CD4-positive, CD25-positive, alpha-beta regulatory T cell (primary cell): ENCODE results near the gene ASCL5. TPM values are rescaled to one million over a fixed set of nuclear protein-coding genes. Genes with fewer than 3 reads are reported as not detected.
A peak's percentile ranks its signal among the peaks of the same experiment; 100 is the strongest.

Experiments
- ATAC-seq, 2 donors: fragments of 150-1000 bp; cut with Tn5 transposase; one replicate each; pipeline ENCODE4 v1.10.0; 2021; ENCODE audit warnings: low read depth in 2 of 2, moderate number of reproducible peaks in 2 of 2, moderate library complexity in 1 of 2
- DNase-seq, 3 donors: peaks; one replicate each; pipeline versions ENCODE4 v3.0.0 to v3.0.0-alpha.2; 2012 to 2022; ENCODE audit warnings: mixed read lengths in 1 of 3
- H3K27ac ChIP-seq: one replicate; pipeline ENCODE4 v1.7.0; 2013; ENCODE audit warnings: mild to moderate bottlenecking, low read length; ENCODE audit not compliant: insufficient read depth, poor library complexity, severe bottlenecking
- H3K27me3 ChIP-seq: one replicate; pipeline ENCODE4 v1.7.0; 2013; ENCODE audit warnings: low read length; ENCODE audit not compliant: control insufficient read depth, insufficient read depth
- H3K36me3 ChIP-seq: one replicate; pipeline ENCODE4 v1.7.0; 2013; ENCODE audit warnings: mild to moderate bottlenecking, low read length, moderate library complexity; ENCODE audit not compliant: control insufficient read depth, insufficient read depth
- H3K4me1 ChIP-seq: 2 replicates; pipeline ENCODE4 v1.7.0; 2013; ENCODE audit warnings: mild to moderate bottlenecking, low read length; ENCODE audit not compliant: insufficient read depth, control insufficient read depth, poor library complexity, severe bottlenecking
- H3K4me3 ChIP-seq: one replicate; pipeline ENCODE4 v1.7.0; 2013; ENCODE audit warnings: low read depth, mild to moderate bottlenecking, low read length, moderate library complexity
- H3K9me3 ChIP-seq, 2 experiments: 1 replicate in 1 of 2; 2 replicates in 1 of 2; pipeline ENCODE4 v1.7.0; 2013; ENCODE audit warnings: low read length in 2 of 2, mild to moderate bottlenecking in 1 of 2, moderate library complexity in 1 of 2; ENCODE audit not compliant: control insufficient read depth in 2 of 2
- H3K27ac Mint-ChIP-seq, 3 donors: one replicate each; pipeline ENCODE4 v1.8.0; 2020 to 2022; ENCODE audit warnings: mild to moderate bottlenecking in 3 of 3, mixed read lengths in 3 of 3, moderate library complexity in 2 of 3
- H3K27me3 Mint-ChIP-seq: one replicate; pipeline ENCODE4 v1.8.0; 2022; ENCODE audit warnings: mild to moderate bottlenecking, mixed read lengths
- H3K36me3 Mint-ChIP-seq: one replicate; pipeline ENCODE4 v1.8.0; 2020; ENCODE audit warnings: mixed read lengths
- H3K4me1 Mint-ChIP-seq, 4 donors: one replicate each; pipeline ENCODE4 v1.8.0; 2020 to 2022; ENCODE audit warnings: mixed read lengths in 4 of 4, mild to moderate bottlenecking in 1 of 4
- H3K4me3 Mint-ChIP-seq, 4 donors: one replicate each; pipeline ENCODE4 v1.8.0; 2020 to 2022; ENCODE audit warnings: mild to moderate bottlenecking in 4 of 4, mixed read lengths in 4 of 4, moderate library complexity in 3 of 4
- H3K9me3 Mint-ChIP-seq, 7 donors: one replicate each; pipeline ENCODE4 v1.8.0; 2020 to 2022; ENCODE audit warnings: mixed read lengths in 7 of 7, mild to moderate bottlenecking in 3 of 7, moderate library complexity in 2 of 7
- polyA plus RNA-seq, 4 donors: library from polyadenylated mRNA; unstranded; fragments of 300-500 nt; fragmentation: Illumina TruSeq; gene quantifications; one replicate each; pipeline ENCODE4 v1.2.3, GENCODE V29; 2021
- total RNA-seq: library from RNA; stranded (reverse); gene quantifications from one replicate; pipeline ENCODE4 v1.2.3, GENCODE V29; 2022

The ASCL5 gene
- total and polyA plus RNA-seq, 5 donors from 2014 or later = 0.08 to 0.27 TPM; not detected in 3

DNA sequence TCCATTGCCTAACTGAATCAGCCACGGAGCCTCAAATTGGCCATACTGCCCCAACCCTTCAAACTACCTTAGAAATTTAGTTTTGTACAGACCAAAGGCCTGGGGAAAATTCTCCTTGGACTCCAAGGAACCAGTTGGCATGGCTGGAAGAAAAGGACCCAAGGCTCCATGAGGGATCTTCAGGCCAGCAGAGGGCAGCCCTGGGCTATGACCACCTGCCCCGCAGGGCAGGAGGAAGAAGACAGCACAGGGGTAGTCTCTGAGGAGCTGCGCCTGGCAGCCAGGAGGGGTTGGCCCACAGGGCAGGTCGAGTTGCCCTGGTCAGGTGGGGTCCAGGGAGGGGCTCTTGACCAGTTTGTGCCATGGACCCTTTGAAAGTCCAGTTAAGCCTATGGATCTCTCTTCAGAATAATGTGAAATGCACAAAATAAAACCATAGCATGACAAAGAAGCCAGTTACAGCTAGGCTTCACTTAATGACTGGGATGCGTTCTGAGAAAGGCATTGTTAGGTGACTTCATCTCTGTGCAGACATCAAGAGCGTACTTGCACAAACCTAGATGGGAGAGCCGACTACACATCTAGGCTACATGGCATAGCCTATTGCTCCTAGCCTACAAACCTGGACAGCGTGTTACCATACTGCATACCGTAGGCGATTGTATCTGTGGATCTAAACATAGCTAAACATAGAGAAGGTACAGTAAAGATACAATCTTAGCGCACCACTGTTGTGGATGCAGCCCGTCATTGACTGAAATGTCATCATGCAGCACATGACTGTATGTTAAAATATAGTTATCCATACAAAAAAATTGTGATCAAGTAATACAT, 40.9 kb downstream of the ASCL5 start:
- no peak overlapping the region for H3K27ac ChIP-seq
- ATAC-seq (peak; percentile 56 to 58), DNase-seq (peak; percentile 12 to 34 (median 17))
- H3K27ac Mint-ChIP-seq = no peak overlapping the region
- peaks cover 4% of the 10 kb centered on the region for H3K27me3 ChIP-seq
- no peaks in the 10 kb centered on the region for H3K4me1 ChIP-seq
- no peak overlapping the region for H3K4me3 ChIP-seq
- H3K9me3 ChIP-seq = no peaks in the 10 kb centered on the region
- H3K4me3 Mint-ChIP-seq = no peak overlapping the region
- H3K4me1 Mint-ChIP-seq = peaks cover 0 to 4% (median under 1%) of the 10 kb centered on the region in 4 donors
- no peaks in the 10 kb centered on the region for H3K36me3 ChIP-seq
- peaks cover 8% of the 10 kb centered on the region for H3K27me3 Mint-ChIP-seq
- no peaks in the 10 kb centered on the region for H3K36me3 Mint-ChIP-seq
- peaks cover 0 to 2% (median 0%) of the 10 kb centered on the region in 7 donors for H3K9me3 Mint-ChIP-seq

- H3K27ac ChIP-seq = no peak overlapping the region
- Mint-ChIP-seq H3K27ac (peak overlapping the region in 1 of 3 donors; percentile 44), H3K27me3 (peaks cover 8% of the 10 kb centered on the region), H3K9me3 (peaks cover 0 to 2% (median 0%) of the 10 kb centered on the region in 7 donors), H3K36me3 (no peaks in the 10 kb centered on the region), H3K4me3 (no peak overlapping the region), H3K4me1 (peaks cover 0 to 4% (median under 1%) of the 10 kb centered on the region in 4 donors)
- ATAC-seq = peak in 1 of 2 donors; percentile 10
- no peaks in the 10 kb centered on the region for H3K4me1 ChIP-seq
- H3K27me3 ChIP-seq = peaks cover 7% of the 10 kb centered on the region
- no peak overlapping the region for H3K4me3 ChIP-seq
- no peaks in the 10 kb centered on the region for H3K36me3 ChIP-seq
- DNase-seq = peak in 2 of 3 donors; percentile 11 to 33
- no peaks in the 10 kb centered on the region for H3K9me3 ChIP-seq
Observed at GRCh38 chr1:201084295-201084694, 42.7 kb downstream of the ASCL5 start.

DNA sequence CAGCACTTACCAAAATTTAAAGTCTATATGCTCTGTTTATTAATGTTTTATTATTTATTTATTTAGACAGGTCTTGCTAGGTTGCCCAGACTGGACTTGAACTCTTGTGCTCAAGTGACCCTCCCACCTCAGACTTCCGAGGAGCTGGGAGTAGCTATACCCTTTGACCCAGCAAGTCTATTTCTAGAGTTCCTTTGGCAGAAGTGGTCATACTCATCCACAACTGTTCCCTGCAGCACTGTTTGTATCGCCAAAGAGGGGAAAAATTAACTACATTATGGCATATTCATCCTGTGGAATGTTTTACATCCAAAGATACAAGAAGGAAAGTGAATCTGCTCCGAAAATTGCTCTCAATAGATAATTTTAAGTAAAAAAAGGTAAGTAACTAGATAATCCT, 43.2 kb downstream of the ASCL5 start:
- no peaks in the 10 kb centered on the region for H3K4me1 ChIP-seq
- DNase-seq (no peak), ATAC-seq (no peak)
- H3K36me3 ChIP-seq = no peaks in the 10 kb centered on the region
- H3K4me3 ChIP-seq = no peak overlapping the region
- no peaks in the 10 kb centered on the region for H3K9me3 ChIP-seq
- Mint-ChIP-seq H3K4me1 (peaks cover 0 to 4% (median under 1%) of the 10 kb centered on the region in 4 donors), H3K9me3 (peaks cover 0 to 2% (median 0%) of the 10 kb centered on the region in 7 donors), H3K27me3 (peaks cover 10% of the 10 kb centered on the region), H3K27ac (no peak overlapping the region), H3K4me3 (no peak overlapping the region), H3K36me3 (no peaks in the 10 kb centered on the region)
- no peak overlapping the region for H3K27ac ChIP-seq
- peaks cover 7% of the 10 kb centered on the region for H3K27me3 ChIP-seq

GRCh38 chr1:201080135-201080534, 46.8 kb downstream of the ASCL5 start:
- ATAC-seq = no peak
- peaks cover 0 to 2% (median 0%) of the 10 kb centered on the region in 7 donors for H3K9me3 Mint-ChIP-seq
- DNase-seq = no peak
- no peaks in the 10 kb centered on the region for H3K9me3 ChIP-seq
- peaks cover 7% of the 10 kb centered on the region for H3K27me3 Mint-ChIP-seq
- H3K36me3 Mint-ChIP-seq = no peaks in the 10 kb centered on the region
- peaks cover 0 to 3% (median 0%) of the 10 kb centered on the region in 4 donors for H3K4me1 Mint-ChIP-seq
- H3K27me3 ChIP-seq = peaks cover 5% of the 10 kb centered on the region
- H3K36me3 ChIP-seq = no peaks in the 10 kb centered on the region
- no peak overlapping the region for H3K4me3 Mint-ChIP-seq
- H3K27ac ChIP-seq = no peak overlapping the region
- H3K4me1 ChIP-seq = no peaks in the 10 kb centered on the region
- no peak overlapping the region for H3K27ac Mint-ChIP-seq
- no peak overlapping the region for H3K4me3 ChIP-seq

GRCh38 chr1:201077736-201078135, 49.2 kb downstream of the ASCL5 start:
- peaks cover 4% of the 10 kb centered on the region for H3K27me3 ChIP-seq
- H3K9me3 Mint-ChIP-seq = peaks cover 0 to 2% (median 0%) of the 10 kb centered on the region in 7 donors
- H3K27me3 Mint-ChIP-seq = peaks cover 11% of the 10 kb centered on the region
- no peaks in the 10 kb centered on the region for H3K36me3 Mint-ChIP-seq
- no peaks in the 10 kb centered on the region for H3K9me3 ChIP-seq
- no peaks in the 10 kb centered on the region for H3K4me1 Mint-ChIP-seq
- no peak for ATAC-seq
- H3K27ac ChIP-seq = no peak overlapping the region
- H3K36me3 ChIP-seq = no peaks in the 10 kb centered on the region
- H3K4me3 Mint-ChIP-seq = no peak overlapping the region
- H3K4me1 ChIP-seq = no peaks in the 10 kb centered on the region
- no peak overlapping the region for H3K4me3 ChIP-seq
- DNase-seq = no peak
- H3K27ac Mint-ChIP-seq = no peak overlapping the region

DNA sequence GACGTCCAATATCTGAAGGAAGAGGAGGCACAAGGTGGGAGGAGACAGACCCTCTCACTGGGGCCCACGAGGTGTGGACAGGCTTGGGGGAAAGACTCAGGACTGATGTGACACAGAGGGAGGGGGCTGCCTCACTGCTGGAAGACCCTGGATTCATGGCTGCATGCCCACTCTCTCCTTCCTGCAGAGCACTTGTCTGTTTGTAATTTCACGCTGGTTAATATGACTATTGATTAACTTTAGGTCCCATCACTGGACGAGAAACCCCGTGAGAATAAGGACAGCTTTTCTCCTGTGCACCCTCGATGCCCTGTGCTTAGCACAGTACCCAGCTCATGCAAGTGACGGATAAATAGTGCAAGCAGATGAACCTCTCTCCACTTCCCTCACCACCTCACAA, 49.9 kb downstream of the ASCL5 start:
- H3K27ac Mint-ChIP-seq = no peak overlapping the region
- Histone ChIP-seq H3K9me3 (no peaks in the 10 kb centered on the region), H3K4me3 (no peak overlapping the region), H3K36me3 (no peaks in the 10 kb centered on the region), H3K4me1 (no peaks in the 10 kb centered on the region), H3K27me3 (peaks cover 4% of the 10 kb centered on the region), H3K27ac (no peak overlapping the region)
- H3K9me3 Mint-ChIP-seq = peaks cover 0 to 2% (median 0%) of the 10 kb centered on the region in 7 donors
- H3K4me3 Mint-ChIP-seq = no peak overlapping the region
- no peak for DNase-seq
- no peaks in the 10 kb centered on the region for H3K4me1 Mint-ChIP-seq
- no peaks in the 10 kb centered on the region for H3K36me3 Mint-ChIP-seq
- peaks cover 11% of the 10 kb centered on the region for H3K27me3 Mint-ChIP-seq
- no peak for ATAC-seq

DNA sequence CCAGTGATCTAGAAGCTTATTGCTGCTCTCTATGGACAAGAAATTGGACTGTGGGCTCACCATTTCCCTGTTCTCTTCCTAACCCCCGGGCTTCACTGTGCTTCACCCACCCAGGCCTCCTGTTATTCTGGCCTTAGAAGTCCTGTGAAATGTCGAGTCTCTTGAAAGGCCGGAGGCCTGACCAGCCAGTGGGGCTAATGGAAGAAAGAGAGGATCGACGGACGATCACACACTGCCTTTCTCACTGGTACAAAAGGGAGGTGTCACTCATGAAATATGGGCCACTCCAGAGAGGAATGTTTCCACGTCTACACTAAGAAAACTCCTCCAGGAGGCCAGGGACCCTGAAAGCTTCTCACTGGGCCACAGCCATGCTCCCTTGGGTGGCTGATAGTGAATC, 50.9 kb downstream of the ASCL5 start:
- Histone ChIP-seq H3K27me3 (peaks cover 4% of the 10 kb centered on the region), H3K9me3 (no peaks in the 10 kb centered on the region), H3K27ac (no peak overlapping the region), H3K4me3 (no peak overlapping the region), H3K36me3 (no peaks in the 10 kb centered on the region), H3K4me1 (no peaks in the 10 kb centered on the region)
- DNase-seq = no peak
- Mint-ChIP-seq H3K36me3 (no peaks in the 10 kb centered on the region), H3K4me3 (no peak overlapping the region), H3K27ac (no peak overlapping the region), H3K27me3 (peaks cover 11% of the 10 kb centered on the region), H3K4me1 (no peaks in the 10 kb centered on the region), H3K9me3 (no peaks in the 10 kb centered on the region)
- no peak for ATAC-seq

GRCh38 chr1:201074018-201074417, 53.0 kb downstream of the ASCL5 start:
- no peak for ATAC-seq
- Histone ChIP-seq H3K4me1 (no peaks in the 10 kb centered on the region), H3K4me3 (no peak overlapping the region), H3K27ac (no peak overlapping the region), H3K9me3 (no peaks in the 10 kb centered on the region), H3K27me3 (no peaks in the 10 kb centered on the region), H3K36me3 (no peaks in the 10 kb centered on the region)
- no peak overlapping the region for H3K4me3 Mint-ChIP-seq
- DNase-seq = no peak
- no peaks in the 10 kb centered on the region for H3K36me3 Mint-ChIP-seq
- peaks cover 11% of the 10 kb centered on the region for H3K27me3 Mint-ChIP-seq
- H3K9me3 Mint-ChIP-seq = no peaks in the 10 kb centered on the region
- H3K4me1 Mint-ChIP-seq = no peaks in the 10 kb centered on the region
- no peak overlapping the region for H3K27ac Mint-ChIP-seq
